Body of pancreas (tissue), 4 donors: ENCODE measurements around the gene PANK1. TPM values are rescaled to one million over a fixed set of nuclear protein-coding genes. Genes with fewer than 3 reads are reported as not detected.

ENCODE experiments used
- ATAC-seq: fragments of 150-250 bp; one replicate; pipeline ENCODE4 v1.9.1; 2016
- DNase-seq, 4 donors: peaks; one replicate each; pipeline ENCODE4 v3.0.0-alpha.2; 2019
- H3K27ac ChIP-seq, 4 donors: fragments of 200-600 bp; sonication (generic); 1 replicate in 3 of 4; 2 replicates in 1 of 4; pipeline versions ENCODE4 v1.5.1 to v1.6.1; 2016 to 2019; ENCODE audit warnings: mild to moderate bottlenecking in 1 of 4, mixed read lengths in 1 of 4, moderate library complexity in 1 of 4
- H3K27me3 ChIP-seq, 2 donors: fragments of 200-600 bp; sonication (generic); one replicate each; pipeline ENCODE4 v1.6.0; 2016; ENCODE audit warnings: mild to moderate bottlenecking in 1 of 2
- H3K36me3 ChIP-seq, 2 donors: fragments of 200-600 bp; sonication (generic); replicated peaks in 1 of 2; 2 replicates each; pipeline ENCODE4 v1.5.1; 2016; ENCODE audit warnings: low read depth in 2 of 2; ENCODE audit not compliant: insufficient read depth in 1 of 2
- H3K4me1 ChIP-seq: fragments of 200-600 bp; sonication (generic); one replicate; pipeline ENCODE4 v1.6.0; 2016
- H3K4me3 ChIP-seq, 2 donors: fragments of 200-600 bp; sonication (generic); 1 replicate in 1 of 2; 2 replicates in 1 of 2; pipeline ENCODE4 v1.5.1; 2016 to 2019
- H3K9me3 ChIP-seq, 3 donors: fragments of 200-600 bp; sonication (generic); 1 replicate in 2 of 3; 2 replicates in 1 of 3; pipeline ENCODE4 v1.5.1; 2016
- POLR2A ChIP-seq, 3 donors: fragments of 450-650 bp; IDR thresholded peaks; one replicate each; pipeline ENCODE4 v1.6.1; 2016; ENCODE audit warnings: antibody characterized with exemption in 3 of 3, mild to moderate bottlenecking in 2 of 3
- WGBS, 2 donors: methylation state at CpG; one replicate each; pipeline ENCODE4 v1.1.5; 2017; 5-methylcytosine and 5-hydroxymethylcytosine counted together
- intact Hi-C: fragments of 100-400 bp; cut with DNase I; formaldehyde crosslinking; loops from one replicate; pipeline ENCODE4 v1.15.1; 2023
- total RNA-seq, 2 donors: library from RNA; depleted of rRNA; stranded (reverse); fragments of >200 nt; gene quantifications; one replicate each; pipeline ENCODE4 v1.1.0, GENCODE V29; 2016
- TF ChIP-seq, protein P1 (sequence below), 7 experiments: fragments of 450-650 bp in 4 of 7; fragments of 200-600 bp in 3 of 7; sonication (generic) in 3 of 7; IDR thresholded peaks; one replicate each; pipeline ENCODE4 v1.5.1; 2016 to 2019; ENCODE audit warnings: antibody characterized with exemption in 7 of 7

PANK1 gene
- total RNA-seq, 2 donors from 2014 or later = 2.6 to 3.0 TPM

DNA sequence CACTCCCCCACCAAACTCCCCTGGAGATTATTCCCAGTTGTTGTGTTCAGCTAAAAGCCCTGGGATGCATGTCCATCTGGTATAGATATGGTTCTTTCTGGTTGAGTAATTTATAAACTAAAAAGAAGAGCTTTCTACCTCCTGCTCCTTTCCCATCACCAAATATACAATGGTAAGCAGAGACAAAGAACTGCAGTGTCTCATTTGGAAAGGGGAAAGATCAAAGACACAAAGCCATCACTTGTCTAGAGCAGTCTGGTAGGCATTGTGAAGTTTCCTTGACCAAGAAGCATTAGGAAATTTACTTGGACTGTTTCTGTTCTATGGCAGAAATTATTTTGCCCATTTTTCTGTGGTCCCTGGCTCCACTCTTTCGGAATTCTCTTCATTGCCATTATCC is 24.9 kb upstream of the PANK1 start:
- Histone ChIP-seq H3K4me3 (no peak overlapping the region), H3K36me3 (no peaks in the 10 kb centered on the region), H3K4me1 (no peaks in the 10 kb centered on the region), H3K9me3 (no peaks in the 10 kb centered on the region), H3K27ac (no peak overlapping the region), H3K27me3 (no peaks in the 10 kb centered on the region)
- TF ChIP-seq, protein P1, sequence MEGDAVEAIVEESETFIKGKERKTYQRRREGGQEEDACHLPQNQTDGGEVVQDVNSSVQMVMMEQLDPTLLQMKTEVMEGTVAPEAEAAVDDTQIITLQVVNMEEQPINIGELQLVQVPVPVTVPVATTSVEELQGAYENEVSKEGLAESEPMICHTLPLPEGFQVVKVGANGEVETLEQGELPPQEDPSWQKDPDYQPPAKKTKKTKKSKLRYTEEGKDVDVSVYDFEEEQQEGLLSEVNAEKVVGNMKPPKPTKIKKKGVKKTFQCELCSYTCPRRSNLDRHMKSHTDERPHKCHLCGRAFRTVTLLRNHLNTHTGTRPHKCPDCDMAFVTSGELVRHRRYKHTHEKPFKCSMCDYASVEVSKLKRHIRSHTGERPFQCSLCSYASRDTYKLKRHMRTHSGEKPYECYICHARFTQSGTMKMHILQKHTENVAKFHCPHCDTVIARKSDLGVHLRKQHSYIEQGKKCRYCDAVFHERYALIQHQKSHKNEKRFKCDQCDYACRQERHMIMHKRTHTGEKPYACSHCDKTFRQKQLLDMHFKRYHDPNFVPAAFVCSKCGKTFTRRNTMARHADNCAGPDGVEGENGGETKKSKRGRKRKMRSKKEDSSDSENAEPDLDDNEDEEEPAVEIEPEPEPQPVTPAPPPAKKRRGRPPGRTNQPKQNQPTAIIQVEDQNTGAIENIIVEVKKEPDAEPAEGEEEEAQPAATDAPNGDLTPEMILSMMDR (IDR thresholded peaks at IDR 0.05) = no peak
- no peak for TF ChIP-seq POLR2A (IDR thresholded peaks at IDR 0.05)
- DNase-seq (no peak), ATAC-seq (no peak)
- 97 to 100% methylated on average over 1 of the region's 1 CpG for WGBS, 2 donors
- intact Hi-C loops = no loop called here

GRCh38 chr10:89668386-89669071 is 23.5 kb upstream of the PANK1 start:
- H3K27me3 ChIP-seq = no peaks in the 10 kb centered on the region
- H3K36me3 ChIP-seq = no peaks in the 10 kb centered on the region
- no peak overlapping the region for H3K27ac ChIP-seq
- intact Hi-C loops = no loop called here
- no peak for ATAC-seq
- H3K4me1 ChIP-seq = no peaks in the 10 kb centered on the region
- TF ChIP-seq, protein P1 (IDR thresholded peaks at IDR 0.05) = no peak
- no peak for TF ChIP-seq POLR2A (IDR thresholded peaks at IDR 0.05)
- H3K9me3 ChIP-seq = no peaks in the 10 kb centered on the region
- no peak for DNase-seq
- H3K4me3 ChIP-seq = no peak overlapping the region
- WGBS, 2 donors = 72 to 99% methylated on average over 3 of the region's 3 CpGs

- Histone ChIP-seq H3K9me3 (no peaks in the 10 kb centered on the region), H3K27me3 (no peaks in the 10 kb centered on the region), H3K4me1 (no peaks in the 10 kb centered on the region), H3K27ac (no peak overlapping the region), H3K36me3 (no peaks in the 10 kb centered on the region), H3K4me3 (no peak overlapping the region)
- intact Hi-C loops = no loop called here
- TF ChIP-seq, protein P1 (IDR thresholded peaks at IDR 0.05) = no peak
- TF ChIP-seq POLR2A (IDR thresholded peaks at IDR 0.05) = no peak
- ATAC-seq = no peak
- DNase-seq = no peak
- 88 to 100% methylated on average over 1 of the region's 1 CpG for WGBS, 2 donors
These were observed 21.1 kb upstream of the PANK1 start for GRCh38 chr10:89666138-89666537.

GRCh38 chr10:89665302-89665701 is 20.3 kb upstream of the PANK1 start:
- Histone ChIP-seq H3K4me1 (no peaks in the 10 kb centered on the region), H3K9me3 (no peaks in the 10 kb centered on the region), H3K4me3 (no peak overlapping the region), H3K27ac (no peak overlapping the region), H3K36me3 (no peaks in the 10 kb centered on the region), H3K27me3 (no peaks in the 10 kb centered on the region)
- ATAC-seq (no peak), DNase-seq (no peak)
- no peak for TF ChIP-seq POLR2A (IDR thresholded peaks at IDR 0.05)
- TF ChIP-seq, protein P1 (IDR thresholded peaks at IDR 0.05) = no peak
- WGBS, 2 donors = 67 to 68% methylated on average over 2 of the region's 2 CpGs
- intact Hi-C loops = no loop called here

GRCh38 chr10:89664203-89664602 is 19.2 kb upstream of the PANK1 start:
- Histone ChIP-seq H3K4me1 (no peaks in the 10 kb centered on the region), H3K9me3 (no peaks in the 10 kb centered on the region), H3K4me3 (no peak overlapping the region), H3K36me3 (no peaks in the 10 kb centered on the region), H3K27ac (no peak overlapping the region), H3K27me3 (no peaks in the 10 kb centered on the region)
- intact Hi-C loops = no loop called here
- DNase-seq (no peak), ATAC-seq (no peak)
- WGBS, 2 donors = 59 to 64% methylated on average over 3 of the region's 3 CpGs
- TF ChIP-seq, protein P1 (IDR thresholded peaks at IDR 0.05) = no peak
- no peak for TF ChIP-seq POLR2A (IDR thresholded peaks at IDR 0.05)
